Right ventricle myocardium superior (tissue), 1 donor: ENCODE data around the gene IFI44. TPM values are rescaled to one million over a fixed set of nuclear protein-coding genes. Genes with fewer than 3 reads are reported as not detected.

ENCODE experiments used
- ATAC-seq: fragments of 200-7000 bp; cut with Tn5 transposase; one replicate; pipeline ENCODE4 v1.9.1; 2020; ENCODE audit warnings: mild to moderate bottlenecking; ENCODE audit not compliant: poor library complexity
- DNase-seq: peaks from one replicate; pipeline ENCODE4 v3.0.0-alpha.2; 2020
- intact Hi-C: fragments of 100-400 bp; cut with DNase I; formaldehyde crosslinking; loops from one replicate; pipeline ENCODE4 v1.11.2; 2022
- total RNA-seq: library from RNA; stranded (reverse); fragmentation: NEBNext Ultra II Directional; extraction: Animal tissue kit (Norgen Biotek cat#: 25700); gene quantifications from one replicate; pipeline ENCODE4 v1.2.1, GENCODE V29; 2021
- donor health status: DM: no; HTN: yes; CAD: no; lungs with severe emphysema.

Gene IFI44
- total RNA-seq, 1 donor from 2014 or later, result 6.7 TPM

DNA sequence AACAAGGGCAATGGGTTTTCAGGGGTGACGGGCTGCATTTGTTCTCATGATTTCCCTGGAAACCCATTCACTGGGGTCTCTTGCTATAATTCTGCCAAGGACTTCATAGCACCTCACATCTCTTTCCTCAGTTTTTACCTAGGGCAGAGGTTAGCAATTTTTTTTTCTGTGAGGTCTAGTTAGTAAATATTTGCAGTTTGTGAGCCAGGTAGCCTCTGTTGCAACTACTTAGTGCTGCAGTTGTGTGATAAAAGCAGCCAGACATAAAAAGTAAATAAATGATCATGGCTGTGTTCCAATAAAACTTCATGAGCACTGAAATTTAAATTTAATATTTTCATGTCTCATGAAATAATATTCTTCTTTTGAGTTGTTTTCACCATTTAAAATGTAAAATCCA, 37.7 kb downstream of the IFI44 start:
- ATAC-seq, result no peak

DNA sequence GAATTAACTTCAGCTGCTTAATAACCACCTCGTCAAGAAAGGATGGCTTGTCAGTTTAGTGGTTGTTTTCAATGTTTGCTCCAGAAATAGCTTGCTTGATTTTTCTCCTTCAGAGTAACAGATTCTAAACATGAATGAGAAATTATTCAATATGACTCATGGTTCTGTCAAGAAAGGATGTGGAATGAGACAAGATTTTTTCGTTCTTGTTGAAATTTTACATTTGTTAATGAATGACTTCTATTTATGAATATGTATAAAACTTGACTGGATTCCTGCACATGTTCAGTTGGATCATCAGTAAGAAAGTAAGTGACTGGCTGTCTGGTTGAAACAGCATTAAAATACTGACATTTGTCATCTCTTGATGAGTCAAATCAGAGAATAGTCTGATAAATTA, 38.3 kb downstream of the IFI44 start:
- intact Hi-C loops, result no loop called here
- DNase-seq (no peak), ATAC-seq (no peak)

More for the DNA sequence above, 37.7 kb downstream of the IFI44 start:
- intact Hi-C loops, result no loop called here
- no peak for DNase-seq

DNA sequence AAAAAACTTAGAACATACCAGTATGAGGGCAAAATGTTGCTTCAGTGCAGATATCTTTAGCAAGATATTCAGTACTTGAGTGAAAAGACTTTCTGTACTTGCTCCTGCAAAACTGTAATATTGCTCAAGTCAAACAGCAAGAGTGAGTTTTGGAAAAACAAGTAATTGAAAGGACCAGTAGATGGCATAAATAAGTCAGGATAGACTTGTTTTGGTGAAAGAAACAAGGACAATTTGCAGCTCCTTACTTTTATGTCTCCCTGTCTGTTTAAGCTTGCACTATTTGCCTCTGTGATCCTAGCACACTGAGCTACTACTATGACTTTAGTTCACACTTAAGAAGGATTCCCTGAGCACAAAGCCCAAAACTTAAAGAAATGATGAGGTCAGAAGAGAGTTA, 39.1 kb downstream of the IFI44 start:
- ATAC-seq, result no peak
- intact Hi-C loops, result no loop called here
- DNase-seq, result no peak

DNA sequence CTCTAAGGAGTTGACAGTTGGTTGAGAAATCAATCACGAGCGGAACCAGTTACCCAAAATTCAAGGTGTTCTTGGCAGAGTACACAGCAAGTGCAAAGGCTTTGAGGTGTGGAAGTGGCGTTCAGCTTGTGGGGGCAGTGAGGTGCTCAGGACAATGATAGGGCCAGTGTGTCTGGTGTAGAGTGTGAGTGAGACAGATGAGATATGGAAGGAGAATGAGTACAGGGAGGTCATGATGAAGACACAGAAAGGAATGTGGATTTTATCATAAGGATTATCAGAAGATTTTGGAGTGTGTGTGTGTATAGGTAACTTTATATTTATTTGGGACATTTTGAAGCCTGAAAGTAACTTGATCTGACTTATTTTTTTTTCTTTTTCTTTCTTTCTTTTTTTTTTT, 40.9 kb downstream of the IFI44 start:
- no peak for ATAC-seq

DNA sequence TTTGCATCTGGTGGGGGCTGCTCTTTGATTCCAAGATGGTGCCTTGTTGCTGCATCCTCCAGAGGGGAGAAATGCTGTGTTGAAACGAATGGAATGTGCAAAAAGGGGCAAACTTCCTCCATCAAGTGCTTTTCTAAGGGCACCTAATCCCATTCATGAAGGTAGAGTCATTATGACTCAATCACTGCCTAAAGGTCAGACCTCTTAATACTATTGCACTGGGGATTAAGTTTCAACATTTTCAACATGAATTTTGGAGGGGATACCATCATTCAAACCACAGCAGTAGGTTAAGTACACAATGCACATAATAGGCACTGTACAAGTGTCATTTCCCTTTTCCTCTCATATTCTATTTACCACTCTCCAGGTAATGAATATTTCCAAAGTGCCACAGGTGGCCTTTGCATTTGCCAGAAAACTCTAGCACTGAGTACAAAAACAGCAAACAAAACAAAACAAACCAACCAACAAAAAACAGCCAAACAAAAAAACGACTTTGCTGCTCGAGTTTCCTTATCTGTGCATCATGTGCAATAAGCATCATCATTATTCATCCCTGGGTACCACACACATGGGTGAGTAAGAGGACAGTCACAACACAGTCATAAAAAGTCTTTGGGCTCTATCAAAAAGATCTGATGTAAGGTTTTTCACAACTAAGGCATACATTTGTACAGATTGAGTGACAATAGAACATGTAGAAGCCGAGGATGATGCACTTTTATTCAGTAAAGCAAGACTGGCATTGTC, 42.5 kb downstream of the IFI44 start:
- ATAC-seq (no peak), DNase-seq (no peak)
- intact Hi-C loops, result no loop called here

More for the DNA sequence above, 40.9 kb downstream of the IFI44 start:
- intact Hi-C loops, result no loop called here
- DNase-seq, result no peak

DNA sequence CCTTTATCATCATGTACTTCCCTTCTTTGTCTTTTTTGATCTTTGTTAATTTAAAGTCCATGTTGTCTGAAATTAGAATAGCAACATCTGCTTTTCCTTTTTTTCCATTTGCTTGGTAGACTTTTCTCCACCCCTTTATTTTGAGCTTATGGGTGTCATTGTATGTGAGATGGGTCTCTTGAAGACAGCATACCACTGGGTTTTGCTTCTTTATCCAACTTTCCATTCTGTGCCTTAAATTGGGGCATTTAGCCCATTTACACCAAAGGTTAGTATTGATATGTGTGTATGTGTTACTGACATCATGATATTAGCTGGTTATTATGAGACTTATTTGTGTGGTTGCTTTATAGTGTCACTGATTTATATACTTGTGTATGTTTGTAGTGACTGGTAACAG, 50.2 kb downstream of the IFI44 start:
- intact Hi-C loops, result no loop called here
- ATAC-seq, result no peak
- DNase-seq, result no peak

DNA sequence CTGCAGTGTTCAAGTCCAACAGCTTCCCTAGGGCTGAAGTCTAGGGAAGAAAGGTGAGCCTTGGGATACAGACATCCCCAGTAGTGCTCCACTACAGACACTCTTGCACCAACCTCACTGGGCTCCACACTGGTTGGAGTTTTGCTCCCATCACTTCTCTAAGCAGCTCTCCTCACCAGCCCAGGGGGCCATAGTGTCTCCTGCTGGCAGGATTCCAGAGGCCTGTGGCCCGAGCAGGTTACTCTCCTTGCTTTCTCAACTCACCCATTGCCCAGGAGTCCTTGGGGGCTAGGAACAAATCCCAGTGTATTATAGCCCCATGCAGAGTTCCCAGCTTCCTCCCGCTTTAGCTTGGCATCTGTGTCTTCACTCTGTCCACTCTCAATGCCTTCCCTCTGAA, 52.8 kb downstream of the IFI44 start:
- DNase-seq, result no peak
- ATAC-seq, result no peak
- intact Hi-C loops, result no loop called here

DNA sequence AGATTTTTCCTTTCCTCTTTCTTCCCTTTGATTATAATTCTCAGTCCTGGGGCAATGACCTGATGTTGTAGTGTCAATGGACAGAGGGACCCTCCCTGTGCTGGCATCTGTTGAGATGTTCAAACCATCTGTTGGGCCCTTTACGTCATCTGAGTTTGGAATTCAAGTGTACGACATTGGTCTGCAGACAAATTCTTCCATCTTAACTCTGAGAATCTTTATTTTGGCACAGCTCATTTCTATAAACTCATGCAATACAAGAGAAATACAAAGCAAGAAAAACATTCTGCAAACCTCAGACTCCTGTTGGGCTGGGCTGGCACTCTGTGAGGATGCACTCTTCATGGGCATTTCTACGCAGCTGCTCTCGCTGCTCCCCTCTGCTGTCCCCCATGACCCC, 54.2 kb downstream of the IFI44 start:
- ATAC-seq (no peak), DNase-seq (no peak)
- intact Hi-C loops, result no loop called here

DNA sequence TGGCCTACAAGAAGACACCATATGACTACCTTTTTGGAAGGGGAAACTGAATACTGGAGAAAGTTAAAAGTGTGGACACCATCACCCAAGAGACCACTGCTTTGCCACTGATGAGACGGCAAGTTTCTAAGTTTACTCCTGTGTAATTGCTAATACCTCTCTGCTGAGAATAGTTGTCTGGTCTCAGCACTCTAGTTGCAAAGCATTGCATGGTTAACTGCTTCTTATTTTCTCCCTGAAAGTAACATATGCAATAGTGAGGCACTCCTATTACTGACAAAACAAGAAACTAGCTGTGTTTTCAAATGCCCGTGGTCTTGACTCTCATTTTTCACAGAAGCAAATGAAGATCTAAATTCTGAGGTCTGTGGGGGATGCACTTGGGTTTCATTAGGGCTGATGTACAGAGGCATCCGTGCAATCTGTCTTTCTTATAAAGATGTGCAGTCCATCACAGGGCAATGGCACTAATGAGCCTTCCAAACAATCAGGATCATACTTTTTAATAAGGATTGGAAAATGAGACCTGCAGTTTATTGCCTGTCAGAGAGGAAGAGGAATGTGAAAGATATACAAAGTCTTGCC, 62.9 kb downstream of the IFI44 start:
- ATAC-seq (no peak), DNase-seq (no peak)
- intact Hi-C loops, result no loop called here

DNA sequence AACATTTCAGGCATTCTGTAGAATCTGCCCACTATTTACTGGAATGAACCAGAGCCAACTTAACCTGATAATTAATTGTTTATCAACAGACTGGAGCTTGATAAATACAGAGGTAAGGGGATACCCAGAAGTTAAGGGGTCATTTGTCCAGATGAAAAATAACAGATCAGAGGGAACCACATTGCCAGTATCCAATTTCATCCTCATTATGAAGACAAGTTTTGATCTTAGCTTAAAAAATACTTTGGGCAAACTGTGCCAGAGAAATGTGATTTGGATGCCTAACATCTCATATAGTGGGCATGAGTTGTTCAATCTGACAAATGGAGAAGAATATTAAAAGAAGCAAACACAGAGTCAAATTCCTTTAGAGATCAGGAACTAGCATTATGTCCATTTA, 63.7 kb downstream of the IFI44 start:
- intact Hi-C loops, result no loop called here
- no peak for ATAC-seq

More for the DNA sequence above, 63.7 kb downstream of the IFI44 start:
- no peak for DNase-seq

Other genes starting within 250 kb of the IFI44 start
- gene PTGFR, start 158.9 kb upstream of the IFI44 start, total RNA-seq, result 0.73 TPM
- 3.3 TPM for gene IFI44L, start 29.4 kb upstream of the IFI44 start, total RNA-seq